Renal cortical epithelial cell (primary cell): Measurements from ENCODE around the gene ADRA2A. TPM values are rescaled to one million over a fixed set of nuclear protein-coding genes. Genes with fewer than 3 reads are reported as not detected.

Experiments used
- total RNA-seq: library from RNA; depleted of rRNA; stranded (reverse); fragments of >200 nt; gene quantifications from 2 replicates; pipeline ENCODE4 v1.2.3, GENCODE V29; 2014

Gene ADRA2A
- total RNA-seq, 1 donor from 2014 or later, result 0.15 TPM

Other genes with a start within 250 kb of the ADRA2A start
- gene PDCD4, start 205.1 kb upstream of the ADRA2A start, total RNA-seq, result 27.3 and 93.2 TPM in 2 replicates
- gene BBIP1, start 157.8 kb upstream of the ADRA2A start, total RNA-seq, result 19.1 and 37.1 TPM in 2 replicates
- gene SHOC2, start 157.4 kb upstream of the ADRA2A start, total RNA-seq, result 63.4 and 79.0 TPM in 2 replicates